Femur (tissue), 1 donor: ENCODE data around the gene OSBPL6.
"Not testable (repeated sequence)": the region's sequence is repeated elsewhere in the genome, so short reads cannot be mapped to it uniquely, and the experiment has no call there.

ENCODE experiments used
- DNase-seq: peaks from one replicate; pipeline ENCODE4 v3.0.0-alpha.2; 2017

The OSBPL6 gene

DNA sequence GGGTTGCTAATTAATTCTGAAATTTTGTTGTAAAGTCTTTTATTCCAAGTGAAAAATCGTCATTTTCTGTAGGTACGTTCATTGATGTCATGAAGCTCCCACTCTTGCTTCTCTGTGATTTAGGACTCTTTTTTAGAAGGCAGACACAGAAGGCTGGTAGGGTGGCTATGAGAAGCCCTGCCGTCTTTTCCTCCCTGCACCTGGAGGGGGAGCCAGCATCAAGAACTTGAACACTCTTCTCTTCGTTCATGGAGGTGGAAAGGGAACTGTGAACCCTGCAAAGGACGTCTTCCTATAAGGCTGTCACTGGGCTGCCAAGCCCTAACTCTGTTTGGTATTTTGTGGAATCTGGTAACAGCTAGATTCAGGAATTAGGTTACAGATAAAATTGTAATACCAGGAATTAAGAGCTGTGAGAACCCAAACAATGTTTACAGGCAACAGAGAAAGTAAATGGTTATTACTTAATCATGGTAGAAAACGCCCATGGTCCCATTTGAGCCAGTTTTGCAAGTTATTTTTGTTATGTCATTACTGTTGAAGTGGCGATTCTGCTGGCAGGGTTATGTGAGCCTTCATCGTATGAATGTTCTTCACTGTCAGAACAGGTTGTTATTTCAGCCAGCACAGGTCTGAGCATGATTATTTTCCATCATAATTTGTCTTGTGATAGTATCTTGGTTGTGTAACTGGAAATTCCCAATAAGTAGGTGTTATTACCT is 112.2 kb downstream of the OSBPL6 start:
- DNase-seq: peak; percentile 28

DNA sequence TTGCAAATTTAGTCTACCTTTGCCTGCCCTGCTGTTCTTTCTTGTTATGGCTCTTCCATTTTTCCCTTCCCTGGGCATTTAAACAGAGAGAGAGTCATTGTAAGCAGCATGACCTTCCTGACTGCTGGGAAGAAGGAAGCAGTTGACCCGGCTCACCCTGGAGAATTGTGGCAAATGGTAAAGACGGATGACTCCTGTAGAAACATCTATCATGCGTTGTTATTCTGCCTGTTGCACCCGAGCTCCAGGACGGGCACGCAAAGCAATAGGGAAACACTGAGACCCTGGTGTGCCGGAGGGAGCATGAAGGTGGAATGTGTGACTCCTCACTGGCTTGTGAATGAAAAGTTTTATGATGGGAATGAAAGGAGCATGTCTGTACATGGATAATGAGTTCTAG is 113.3 kb downstream of the OSBPL6 start:
- DNase-seq: no peak

DNA sequence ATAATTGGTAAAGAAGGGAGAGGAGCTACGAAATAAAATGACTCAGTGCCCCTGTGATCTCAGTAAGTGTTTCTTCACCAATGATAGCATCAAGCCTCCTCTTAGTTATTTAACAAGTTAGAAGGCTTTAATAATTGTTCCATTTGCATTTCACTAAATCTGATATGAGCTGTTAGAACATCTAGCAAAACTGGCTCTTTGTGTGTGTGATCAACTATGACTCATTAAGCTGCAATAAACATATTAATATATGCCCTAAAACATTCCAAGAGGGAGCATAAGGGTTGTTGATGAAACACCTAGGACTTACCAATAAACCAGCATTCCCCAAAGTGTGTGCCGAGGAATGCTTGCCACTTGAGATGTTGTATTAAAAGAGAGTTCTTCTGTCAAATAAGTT is 115.2 kb downstream of the OSBPL6 start:
- no peak for DNase-seq

DNA sequence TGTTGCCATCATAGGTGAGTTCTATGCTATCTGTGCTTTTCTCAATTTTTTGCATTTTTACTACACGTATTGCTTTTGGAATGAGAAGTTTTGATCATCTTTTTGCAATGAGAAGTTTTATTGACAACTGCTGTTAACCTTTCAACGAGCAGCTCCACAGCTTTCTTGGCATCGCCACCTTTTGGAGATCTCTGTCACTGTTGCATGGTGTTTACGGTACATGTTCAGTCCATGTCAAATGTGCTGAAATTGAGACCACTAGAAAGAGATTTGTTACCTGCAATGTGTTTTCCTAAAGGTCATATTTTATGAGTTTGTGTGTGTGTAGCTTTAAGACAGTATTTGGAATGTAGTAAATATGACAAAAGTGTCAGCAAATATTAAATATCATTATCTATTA is 120.8 kb downstream of the OSBPL6 start:
- DNase-seq: no peak

DNA sequence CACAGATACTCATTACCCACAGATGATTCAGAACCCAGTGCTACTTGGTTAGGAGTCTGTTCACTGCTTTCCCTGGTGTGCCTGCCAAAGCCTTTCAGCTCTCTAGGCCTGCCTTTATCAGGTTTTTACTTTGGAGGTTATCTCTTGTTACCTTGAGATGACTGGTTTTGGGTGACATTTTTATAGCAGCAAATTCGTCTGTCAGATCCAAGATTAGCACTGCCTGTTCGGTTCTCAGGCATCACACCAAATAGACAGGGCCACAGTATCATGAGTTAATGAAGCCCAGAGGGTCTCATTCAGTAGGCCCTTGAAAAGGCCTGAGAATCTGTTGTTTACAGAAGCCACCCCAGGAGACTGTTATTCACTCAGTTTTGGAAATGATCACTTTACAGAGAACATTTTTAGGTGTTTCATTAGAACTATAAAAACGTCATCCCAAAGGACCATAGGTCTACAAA is 121.2 kb downstream of the OSBPL6 start:
- no peak for DNase-seq

DNA sequence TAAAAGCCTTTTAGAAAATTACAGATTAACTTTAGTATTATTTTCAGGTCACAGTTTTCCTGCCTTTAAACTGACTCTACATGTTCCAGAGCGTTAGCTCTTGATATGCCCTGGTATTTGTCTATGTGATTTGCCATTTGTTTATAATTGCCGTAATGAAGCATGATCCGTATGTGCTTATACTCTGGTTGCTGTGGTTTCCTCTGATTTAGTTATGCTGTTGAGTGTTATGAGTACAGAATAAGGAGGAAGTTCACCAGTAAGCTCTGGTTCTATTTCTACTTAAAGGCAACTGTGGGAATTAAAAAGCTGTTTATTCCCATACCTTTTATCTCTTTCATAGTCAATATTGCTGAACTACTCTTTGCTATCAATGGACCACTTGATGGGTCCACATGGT is 123.5 kb downstream of the OSBPL6 start:
- no peak for DNase-seq

DNA sequence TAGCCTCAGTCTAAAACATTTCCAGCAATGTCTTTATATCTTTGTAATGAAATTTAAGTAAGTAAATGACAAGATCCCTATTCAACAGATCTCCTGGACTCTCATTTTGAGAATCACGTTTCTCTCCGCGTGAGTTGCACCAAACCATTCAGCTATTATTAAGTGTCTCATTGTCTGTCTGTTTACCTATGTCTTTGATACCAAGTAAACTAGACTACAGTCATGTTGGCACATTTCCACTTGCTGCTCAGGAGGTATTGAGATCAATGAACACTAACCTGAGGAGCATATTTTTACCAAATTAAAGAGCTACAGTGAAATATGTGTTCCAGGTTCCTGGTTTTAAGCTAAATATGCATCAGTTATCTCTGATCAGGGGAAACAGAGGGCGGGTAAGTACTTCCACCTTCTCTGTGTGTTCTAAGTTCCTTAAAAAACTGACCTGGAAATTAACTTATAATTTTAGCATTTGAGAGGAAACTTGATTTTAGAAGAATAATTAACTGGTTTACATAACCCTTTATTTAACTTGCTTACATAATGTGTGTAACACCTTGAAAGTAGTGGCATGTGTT is 125.8 kb downstream of the OSBPL6 start:
- no peak for DNase-seq

GRCh38 chr2:178322068-178322467 is 127.8 kb downstream of the OSBPL6 start:
- DNase-seq: no peak

- DNase-seq: not testable (repeated sequence)
These were observed 129.0 kb downstream of the OSBPL6 start for GRCh38 chr2:178323331-178323730.

DNA sequence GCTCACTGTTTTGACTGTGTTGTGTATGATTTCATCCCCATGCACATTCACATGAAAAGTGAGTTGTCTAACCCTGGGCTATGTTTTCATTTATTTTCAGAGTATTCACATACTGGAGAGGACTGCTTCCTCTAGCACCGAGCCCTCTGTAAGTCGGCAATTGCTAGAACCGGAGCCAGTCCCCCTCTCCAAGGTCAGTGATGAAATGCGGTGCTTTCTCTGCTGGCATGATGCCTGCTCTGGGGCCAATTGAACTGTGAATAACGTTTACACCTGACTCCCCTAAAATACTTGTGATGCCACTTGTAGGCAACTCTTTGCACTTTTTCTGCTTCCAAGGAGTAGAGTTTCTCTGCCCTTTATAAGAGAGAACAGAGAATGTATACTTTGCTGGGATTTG is 129.8 kb downstream of the OSBPL6 start:
- DNase-seq: no peak

- DNase-seq: no peak
These were observed 131.0 kb downstream of the OSBPL6 start for GRCh38 chr2:178325268-178325667.

GRCh38 chr2:178327516-178327915 is 133.2 kb downstream of the OSBPL6 start:
- no peak for DNase-seq

GRCh38 chr2:178328037-178328436 is 133.7 kb downstream of the OSBPL6 start:
- DNase-seq: no peak

DNA sequence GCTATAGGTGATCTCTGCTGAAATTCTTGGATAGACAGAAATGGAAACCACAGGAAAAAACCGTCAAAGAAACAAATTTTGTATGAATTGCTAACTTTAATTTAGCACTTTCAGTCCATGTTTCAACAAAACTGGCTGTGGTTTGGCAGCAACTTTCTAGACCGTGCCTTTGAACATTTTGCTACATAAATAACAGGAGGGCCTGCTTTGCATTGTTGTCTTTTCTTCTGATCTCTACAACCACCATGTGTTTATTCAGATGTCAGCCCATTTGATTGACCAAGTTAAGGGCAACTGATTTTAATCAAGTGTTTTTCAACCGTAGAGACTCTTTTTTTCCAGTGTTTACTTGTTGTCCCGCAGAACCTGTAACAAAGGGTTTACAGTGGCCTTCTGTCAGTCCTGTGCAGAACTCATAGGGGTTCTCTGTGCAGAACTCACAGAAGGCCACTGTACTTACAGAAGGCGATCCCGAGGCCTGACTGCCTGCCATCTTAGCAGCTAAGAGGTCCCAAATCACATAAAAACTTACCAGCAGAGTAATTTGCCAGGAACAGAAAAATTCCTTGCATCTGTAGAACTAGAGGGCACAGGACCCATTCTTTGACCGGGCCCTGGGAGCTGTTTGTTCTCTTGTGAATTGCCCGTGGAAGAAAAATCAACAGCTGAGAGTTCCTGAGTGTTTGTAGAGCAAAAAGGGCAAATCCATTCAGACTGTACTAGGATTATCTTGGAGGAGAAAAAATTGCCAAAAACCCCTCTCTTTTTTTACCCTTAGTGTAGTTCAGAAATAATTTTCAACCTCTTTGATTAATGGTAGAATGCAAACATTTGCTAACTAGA is 136.1 kb downstream of the OSBPL6 start:
- DNase-seq: no peak

- no peak for DNase-seq
These were observed 137.4 kb downstream of the OSBPL6 start for GRCh38 chr2:178331474-178332432.

DNA sequence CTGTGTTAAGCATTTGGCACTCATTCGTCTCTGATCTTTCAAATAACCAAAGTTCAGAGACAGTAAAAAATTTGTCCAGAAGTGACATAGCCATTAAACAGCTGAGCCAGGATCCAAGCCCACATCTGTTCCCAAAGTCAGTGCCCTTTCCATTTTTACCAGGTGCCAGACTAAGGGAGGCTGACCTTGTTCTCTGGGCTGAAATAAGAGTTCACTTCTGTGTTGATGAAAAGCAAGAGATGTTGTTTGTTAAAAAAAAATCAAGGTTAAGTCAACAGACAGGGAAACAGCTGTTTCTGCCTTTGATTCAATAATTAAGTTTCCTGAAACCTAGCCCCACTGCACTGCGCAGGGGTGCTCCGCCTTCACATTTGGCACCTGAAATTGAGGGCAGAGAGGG is 139.5 kb downstream of the OSBPL6 start:
- DNase-seq: no peak

DNA sequence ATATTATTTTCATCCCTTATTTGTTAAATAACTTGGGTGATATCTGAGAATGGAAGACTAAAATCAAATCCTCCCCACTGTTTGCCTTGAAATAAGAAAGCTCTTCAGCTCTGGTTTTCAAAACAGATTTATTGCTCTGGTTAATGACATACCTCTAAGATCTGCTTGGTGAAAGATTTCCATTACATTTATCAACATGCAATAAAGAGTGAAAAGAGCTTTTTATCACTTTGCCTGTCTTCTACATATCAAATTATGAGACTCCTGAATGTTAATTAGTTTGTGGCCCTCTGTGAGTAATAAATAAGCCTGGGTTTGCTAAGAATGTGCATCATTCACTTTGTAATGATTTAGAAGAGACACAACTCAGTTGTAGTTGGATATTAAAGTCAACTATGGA is 140.9 kb downstream of the OSBPL6 start:
- DNase-seq: no peak

GRCh38 chr2:178344121-178344520 is 149.8 kb downstream of the OSBPL6 start:
- DNase-seq: no peak

GRCh38 chr2:178345951-178346350 is 151.6 kb downstream of the OSBPL6 start:
- DNase-seq: no peak

DNA sequence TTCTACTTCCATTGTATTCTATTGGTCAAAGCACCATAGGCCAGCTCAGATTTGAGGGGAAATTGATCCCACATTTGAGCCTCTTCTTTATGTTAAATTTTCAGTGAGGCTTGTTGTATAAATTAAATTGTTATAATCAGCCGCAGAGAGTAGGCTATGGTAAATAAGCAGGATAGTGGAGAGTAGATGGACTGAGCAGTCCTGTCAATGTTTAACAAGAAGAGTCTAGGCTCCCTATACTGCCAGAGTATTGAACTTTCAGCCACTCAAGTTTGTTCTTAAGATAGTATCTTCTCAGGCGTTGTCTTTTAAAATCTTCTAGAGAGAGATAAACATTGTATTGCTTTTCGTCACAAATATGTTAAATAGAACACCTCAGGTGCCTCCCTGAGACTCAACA is 155.7 kb downstream of the OSBPL6 start:
- no peak for DNase-seq

GRCh38 chr2:178357704-178358103 is 163.4 kb downstream of the OSBPL6 start:
- not testable (repeated sequence) for DNase-seq

DNA sequence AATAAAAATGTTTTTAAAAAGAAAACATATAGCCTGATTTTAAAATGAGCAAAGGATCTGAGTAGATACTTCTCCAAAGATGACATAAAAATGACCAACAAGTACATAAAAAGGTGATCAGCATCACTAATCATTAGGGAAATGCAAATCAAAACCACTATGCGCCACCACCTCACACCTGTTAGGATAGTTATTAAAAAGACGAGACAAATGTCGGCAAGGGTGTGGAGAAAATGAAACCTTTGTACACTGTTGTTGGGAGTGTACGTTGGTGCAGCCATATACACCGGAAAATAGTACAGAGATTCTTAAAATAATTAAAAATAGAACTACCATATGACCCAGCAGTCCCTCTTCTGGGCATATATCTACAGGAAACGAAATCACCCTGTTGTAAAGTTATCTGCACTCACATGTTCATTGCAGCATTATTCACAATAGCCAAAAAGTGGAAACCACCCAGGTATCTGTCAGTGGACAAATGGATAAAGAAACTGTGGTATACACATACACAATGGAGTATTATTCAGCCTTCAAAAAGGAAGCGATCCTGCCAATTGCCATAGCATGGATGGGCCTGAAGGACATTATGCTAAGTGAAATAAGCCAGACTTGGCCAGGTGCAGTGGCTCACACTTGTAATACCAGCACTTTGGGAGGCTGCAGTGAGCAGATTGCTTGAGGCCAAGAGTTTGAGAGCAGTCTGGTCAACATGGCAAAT is 165.0 kb downstream of the OSBPL6 start:
- no peak for DNase-seq
